CMK (cell line): Measurements from ENCODE around the gene SETD5.

Experiments used
- DNase-seq: peaks from one replicate; pipeline ENCODE4 v3.0.0-alpha.2; 2010; ENCODE audit warnings: low read depth

Gene SETD5

DNA sequence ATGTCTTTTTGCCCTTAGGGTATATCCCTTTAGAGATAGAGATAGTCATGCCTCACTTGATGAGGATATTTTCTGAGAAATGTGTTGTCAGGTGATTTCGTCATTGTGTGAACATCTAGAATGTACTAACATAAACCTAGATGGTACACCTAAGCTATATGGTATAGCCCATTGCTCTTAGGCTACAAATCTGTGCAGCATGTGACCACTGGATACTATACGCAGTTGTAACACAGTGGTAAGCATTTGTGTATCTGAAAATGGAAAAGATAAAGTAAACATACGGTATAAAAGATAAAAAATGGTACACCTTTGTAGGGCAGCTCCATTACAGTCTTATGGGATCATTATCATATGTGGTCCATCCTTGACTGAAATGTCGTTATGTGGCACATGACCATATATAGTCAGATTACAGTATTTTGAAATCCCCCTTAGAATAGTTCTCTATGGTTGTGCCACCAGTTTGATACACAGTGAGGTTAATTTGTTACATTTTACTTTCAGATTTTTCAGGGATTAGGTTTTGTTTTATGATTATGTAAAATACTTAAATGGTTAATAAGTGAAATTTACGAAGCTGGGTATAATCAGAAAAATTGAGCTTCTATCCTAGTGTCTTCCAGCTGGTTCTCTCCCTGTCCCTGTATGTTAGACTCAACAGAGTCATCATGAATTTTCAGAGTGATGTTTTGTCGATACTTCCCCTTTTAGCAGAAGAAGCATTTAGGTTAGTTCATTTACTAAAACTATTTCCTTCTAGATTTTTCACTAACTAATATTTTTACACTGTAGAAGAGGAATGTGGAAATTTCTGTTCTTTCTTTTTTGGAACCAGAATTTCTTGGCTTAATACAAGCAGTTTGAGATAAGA lies 12.8 kb downstream of the SETD5 start:
- DNase-seq: no peak

DNA sequence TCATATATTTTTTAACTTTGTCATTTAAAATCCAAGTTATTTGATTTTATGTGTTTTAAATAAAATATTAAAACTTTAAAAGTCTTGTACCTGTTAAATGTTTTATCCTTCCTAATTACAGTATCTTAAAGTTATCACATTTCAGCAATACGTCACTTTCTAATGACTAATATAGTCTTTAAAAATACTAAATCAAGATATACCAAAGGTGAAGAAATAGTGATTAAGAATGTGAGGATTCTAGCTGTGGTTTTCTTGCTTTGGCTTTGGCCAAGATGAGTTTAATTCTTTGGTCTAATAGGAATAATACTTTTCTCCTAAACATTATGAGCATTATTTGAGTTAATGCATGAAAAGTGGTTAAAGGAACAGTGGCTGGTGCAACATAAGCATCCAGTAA lies 13.9 kb downstream of the SETD5 start:
- DNase-seq: no peak

DNA sequence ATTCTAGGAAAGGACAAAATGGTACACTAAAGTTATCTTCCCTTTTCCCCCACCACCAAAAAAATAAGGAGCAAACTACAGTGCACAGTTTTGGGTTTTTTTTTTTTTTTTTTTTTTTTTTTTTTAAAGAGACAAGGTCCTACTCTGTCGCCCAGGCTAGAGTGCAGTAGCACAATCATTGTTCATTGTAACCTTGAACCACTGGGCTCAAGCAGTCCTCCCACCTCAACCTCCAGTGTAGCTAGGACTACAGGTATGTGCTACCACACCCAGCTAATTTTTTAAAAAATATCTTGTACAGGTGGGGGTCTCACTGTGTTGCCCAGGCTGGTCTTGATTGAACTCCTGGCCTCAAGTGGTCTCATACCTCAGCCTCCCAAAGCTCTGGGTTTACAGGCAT lies 14.9 kb downstream of the SETD5 start:
- DNase-seq: no peak

DNA sequence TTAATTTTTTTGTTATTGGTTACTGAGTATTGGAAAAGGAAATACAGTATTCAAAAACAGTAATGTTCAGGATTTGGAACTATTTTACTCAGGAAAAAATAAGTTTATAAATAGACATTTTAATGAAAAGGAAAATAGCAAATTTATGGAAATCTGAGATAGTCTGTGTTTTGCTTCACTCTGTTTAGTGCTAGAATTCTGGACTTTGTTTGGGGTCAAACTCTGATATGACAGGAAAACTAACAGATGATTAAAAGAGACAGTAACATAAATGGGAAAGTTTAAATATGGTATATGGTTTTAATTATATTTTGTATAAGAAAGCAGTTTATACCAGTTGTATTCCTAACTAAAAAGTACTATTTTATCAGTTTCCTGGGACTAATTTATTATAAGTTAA lies 17.4 kb downstream of the SETD5 start:
- DNase-seq: no peak

DNA sequence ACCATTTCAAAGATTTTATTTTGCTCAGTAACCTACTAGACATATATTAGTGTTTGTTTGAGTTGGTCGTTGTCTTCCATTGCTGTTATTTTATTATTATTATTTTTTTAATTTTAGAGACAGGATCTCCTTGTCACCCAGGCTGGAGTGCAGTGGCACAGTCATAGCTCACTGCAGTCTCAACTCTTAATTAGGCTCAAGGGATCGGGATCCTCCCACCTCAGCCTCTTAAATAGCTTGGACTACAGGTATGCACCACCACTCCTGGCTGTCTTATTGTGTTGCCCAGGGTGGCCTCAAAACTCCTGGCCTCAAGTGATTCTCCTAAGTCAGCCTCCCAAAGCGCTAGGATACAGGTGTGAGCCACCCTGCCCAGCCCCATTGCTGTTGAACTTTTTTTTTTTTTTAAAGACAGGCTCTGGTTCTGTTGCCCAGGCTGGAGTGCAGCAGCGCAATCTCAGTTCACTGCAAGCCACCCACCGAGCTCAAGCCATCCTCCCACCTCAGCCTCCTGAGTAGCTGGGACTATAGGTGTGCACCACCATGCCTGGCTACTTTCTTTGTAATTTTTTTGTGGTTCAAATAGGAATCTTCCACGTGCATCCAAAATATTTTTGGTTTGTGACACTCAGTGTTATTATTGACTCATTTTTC lies 18.2 kb downstream of the SETD5 start:
- DNase-seq: no peak

DNA sequence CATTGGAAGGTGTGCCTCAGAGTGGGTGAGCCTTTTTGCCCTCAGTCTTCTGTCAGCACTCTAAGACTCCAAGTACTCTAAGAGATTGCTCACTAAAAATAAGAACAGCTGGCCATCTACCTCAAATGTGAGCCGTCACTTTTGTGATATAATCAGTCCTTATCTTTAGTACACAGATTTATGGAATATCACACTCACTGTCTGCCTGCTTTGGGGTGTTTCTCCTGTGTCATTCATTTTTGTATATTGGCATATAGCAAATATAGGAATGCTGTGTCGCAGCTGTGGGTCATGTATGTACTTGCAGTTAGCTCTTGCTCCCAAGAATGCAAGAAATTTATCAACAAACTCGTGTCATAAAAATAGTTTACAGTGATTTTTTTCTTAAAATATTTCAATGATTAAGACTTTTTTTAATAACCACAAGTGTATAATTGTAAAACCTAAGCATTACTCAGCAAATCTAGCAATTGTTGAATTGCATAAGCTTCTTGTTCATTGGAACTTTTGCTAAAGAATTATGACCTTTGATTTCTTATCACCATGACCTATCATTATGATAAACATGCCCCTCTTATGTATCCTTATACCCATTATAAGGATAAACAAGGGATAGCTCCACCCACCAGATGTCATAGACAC lies 18.8 kb downstream of the SETD5 start:
- no peak for DNase-seq

DNA sequence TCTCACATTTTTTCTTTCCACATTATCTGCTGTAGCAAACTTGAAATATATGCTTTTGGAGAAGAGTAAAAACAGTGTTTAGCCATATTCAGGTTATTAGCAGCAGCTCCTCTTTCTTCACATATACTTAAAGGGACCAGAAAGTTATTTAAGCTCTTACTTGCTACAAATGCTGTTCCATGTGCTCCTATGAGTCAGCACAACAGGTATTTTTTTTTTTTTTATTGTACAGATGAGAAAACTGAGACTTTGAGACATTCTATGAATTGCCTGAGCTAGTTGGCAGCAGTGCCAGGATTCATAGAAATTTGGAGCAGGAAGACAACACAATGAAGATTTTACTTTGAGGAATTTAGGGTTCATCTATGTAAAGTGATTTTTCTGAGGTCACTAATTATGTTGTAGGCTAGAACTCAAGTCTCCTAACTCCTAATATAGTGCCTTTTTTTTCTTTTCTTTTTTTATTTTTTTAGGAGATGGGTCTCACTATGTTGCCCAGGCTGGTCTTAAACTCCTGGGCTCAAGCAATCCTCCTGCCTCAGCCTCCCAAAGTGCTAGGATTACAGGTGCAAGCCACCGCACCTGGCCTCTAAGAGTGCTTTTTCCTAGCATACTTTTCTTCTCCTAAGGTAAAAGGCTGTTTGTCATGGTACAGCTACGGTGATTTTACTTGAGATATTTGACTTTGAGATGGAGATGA lies 23.6 kb downstream of the SETD5 start:
- DNase-seq: no peak

DNA sequence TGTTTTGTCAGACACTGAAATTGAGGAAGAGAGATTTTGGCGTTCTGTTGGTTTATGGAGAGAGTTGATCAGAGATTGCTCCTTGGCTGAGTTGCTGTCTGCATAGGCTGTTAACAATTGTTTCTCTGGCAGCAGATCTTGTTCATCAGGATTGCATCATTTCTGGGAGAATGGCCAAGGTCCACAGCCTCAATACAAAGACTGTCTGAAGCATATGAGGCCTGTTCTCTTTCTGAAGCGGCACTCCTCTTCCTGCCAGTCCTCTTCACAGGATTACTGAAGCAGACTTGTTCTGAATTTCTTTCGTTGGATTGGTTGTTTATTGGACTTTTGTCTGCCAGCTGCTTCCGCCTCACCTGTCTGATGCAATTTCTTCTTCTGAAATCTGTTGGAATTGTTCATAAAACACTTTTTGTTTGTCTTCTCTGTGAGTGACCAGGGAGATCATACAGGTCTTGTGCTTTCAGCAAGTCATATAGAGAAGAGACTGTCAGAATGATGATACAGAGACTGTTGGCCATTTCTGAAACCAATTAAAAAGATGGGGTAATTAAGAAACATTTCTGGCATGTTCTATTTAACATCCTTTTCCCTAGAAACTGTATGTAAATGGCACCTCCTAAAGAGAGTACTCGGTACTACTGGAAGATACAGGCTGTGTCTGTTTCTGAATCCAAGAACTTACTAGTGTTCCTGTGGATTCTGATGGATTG lies 25.5 kb downstream of the SETD5 start:
- peak; percentile 60 for DNase-seq

DNA sequence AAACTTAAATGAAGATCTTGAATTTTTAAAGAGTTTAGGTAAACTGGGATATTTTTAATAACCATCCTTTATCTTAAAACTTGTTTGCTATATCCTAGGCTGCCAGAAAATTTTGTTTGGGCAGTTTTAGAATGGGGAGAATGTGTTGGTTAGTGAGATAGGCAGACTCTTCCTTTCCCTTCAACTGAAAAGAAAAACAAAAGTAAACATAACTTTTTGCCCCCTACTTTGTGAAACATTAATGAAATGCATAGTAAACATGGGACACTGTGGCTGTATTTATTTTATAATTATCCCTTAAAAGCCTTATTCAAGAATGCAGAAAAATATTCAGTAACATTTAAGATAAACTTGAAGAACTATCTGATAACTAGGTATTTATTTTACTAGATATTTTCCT lies 31.0 kb downstream of the SETD5 start:
- no peak for DNase-seq

DNA sequence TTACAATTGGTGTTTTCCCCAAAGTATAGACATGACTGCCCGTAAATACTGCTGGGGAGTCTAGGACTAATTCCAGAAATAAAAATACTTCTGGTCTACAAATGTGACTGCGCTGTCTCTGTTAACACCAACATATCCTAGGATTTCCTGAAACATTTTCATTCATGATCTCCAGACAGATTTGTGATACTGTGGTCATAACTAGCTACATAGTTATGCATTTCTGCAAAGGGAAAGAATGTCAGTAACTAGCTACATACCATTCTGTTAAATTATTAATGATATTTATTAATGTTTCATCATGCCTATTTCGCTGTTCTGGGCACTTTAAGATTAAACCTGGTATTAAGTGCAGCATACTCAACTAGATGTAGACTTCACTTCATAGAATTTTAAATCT lies 33.3 kb downstream of the SETD5 start:
- DNase-seq: no peak

DNA sequence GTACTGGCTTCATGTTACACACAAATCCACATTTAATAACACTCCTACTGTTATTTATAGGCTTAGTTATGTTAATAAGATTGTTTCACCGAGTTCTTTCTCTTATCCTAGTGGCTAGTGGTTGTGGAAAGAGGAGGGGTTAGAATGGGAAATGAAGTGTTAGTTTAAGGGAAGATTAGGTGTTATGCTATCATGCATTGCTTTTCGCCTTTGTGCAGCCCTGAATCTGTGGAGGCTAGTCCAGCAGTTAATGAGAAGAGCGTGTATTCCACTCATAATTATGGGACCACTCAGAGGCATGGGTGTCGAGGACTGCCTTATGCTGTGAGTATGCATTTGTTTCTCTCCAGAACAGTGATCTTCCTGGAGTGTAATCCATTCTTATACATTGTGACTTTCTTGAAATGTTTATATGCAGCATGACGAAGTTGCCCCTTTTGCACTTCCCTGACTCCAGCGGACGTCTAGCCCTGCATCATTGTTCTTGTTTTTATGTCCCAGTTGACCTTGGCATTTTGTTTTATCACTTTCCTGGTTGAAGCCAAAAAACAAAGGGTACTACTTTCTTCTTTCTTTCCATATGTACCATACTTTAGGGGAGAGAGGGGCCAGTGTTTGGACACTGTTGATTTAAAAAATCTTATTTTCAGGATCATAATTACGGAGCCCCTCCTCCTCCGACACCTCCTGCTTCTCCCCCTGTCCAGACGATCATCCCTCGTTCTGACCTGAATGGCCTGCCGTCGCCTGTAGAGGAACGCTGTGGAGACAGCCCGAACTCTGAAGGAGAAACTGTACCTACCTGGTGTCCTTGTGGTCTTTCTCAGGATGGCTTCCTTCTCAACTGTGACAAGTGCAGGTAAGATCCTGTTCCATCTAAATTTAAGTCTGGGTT lies 36.5 kb downstream of the SETD5 start:
- no peak for DNase-seq

DNA sequence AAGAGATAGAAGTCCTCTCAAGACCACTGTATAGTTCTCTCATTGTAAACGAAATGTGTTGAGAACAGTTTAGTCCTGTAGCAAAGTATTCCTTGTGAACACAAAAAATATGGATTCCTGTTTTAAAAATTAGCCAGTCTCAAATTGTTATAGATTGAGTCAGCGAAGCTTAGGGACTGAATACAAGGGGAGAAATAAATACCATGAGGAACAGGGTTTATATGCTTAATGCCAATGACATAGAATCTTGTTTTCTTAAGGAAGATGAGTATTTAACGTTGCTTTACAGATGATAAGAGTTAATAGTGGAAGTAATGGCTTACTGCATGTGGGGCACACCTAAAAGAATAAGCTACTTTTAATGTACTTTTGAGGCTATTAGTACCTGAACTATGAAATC lies 37.9 kb downstream of the SETD5 start:
- DNase-seq: no peak

DNA sequence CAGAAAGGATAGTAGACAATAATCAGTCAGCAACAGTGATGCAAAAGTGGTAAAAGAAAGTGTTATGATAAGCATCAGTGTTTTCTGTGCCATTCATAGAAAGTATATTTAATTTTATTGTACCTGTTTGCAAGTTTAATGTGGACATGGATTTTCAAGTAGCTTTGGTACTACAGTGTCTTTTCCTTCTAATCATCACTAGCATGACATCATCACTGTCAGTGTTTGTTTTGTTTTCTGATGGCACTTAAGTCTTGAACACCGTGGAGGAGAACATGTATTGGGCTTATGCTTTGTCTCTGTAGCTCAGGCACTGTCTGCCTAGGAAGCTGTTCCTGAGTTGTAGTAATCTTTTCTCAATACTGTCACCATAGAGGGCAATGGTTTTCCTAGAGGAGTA lies 41.9 kb downstream of the SETD5 start:
- DNase-seq: no peak

DNA sequence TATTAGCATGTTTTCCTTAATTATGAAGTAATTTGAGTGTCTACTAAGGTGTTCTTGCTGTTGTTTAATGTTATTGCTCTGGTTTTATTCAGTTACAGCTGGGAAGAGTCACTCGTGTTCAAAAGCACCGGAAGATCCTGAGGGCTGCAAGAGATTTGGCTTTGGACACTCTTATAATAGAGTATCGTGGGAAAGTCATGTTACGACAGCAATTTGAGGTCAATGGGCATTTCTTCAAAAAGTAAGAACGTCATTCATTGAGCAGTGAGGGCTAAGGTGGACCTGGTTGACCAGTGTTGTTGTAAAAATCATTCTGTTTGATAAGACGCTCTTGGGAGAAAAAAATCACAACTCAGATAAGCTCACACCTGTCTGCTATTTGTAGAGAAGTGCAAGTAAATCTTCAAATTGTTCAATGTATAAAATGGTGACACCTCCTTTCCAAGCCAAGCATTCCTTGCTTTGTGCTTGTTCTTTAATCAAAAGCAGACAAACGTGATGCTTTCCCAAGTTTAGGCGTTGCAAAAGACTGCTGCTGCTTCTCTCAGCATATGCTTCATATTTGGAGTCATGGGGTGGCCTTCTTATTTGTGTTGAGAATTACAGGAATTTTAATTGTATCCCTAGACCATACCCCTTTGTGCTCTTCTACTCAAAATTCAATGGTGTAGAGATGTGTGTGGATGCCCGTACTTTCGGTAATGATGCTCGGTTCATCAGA lies 44.2 kb downstream of the SETD5 start:
- no peak for DNase-seq

DNA sequence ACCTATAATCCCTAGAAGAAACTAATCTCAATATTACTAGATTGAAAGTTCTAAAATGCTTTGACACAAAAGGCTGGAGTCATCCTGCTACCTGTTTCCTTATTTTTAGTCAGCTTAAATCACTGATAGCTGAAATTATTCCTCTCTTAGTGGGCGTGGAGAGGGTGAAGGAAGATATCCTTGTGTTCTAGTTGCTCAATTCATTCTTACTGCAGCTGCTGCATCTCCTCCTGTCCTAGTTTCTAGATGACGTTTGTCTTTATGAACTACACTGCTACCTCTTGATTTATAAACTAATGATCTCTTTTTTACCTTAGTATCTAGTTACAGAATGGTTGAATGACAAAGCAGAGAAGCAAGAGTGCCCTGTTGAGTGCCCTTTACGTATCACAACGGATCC lies 50.7 kb downstream of the SETD5 start:
- DNase-seq: no peak

DNA sequence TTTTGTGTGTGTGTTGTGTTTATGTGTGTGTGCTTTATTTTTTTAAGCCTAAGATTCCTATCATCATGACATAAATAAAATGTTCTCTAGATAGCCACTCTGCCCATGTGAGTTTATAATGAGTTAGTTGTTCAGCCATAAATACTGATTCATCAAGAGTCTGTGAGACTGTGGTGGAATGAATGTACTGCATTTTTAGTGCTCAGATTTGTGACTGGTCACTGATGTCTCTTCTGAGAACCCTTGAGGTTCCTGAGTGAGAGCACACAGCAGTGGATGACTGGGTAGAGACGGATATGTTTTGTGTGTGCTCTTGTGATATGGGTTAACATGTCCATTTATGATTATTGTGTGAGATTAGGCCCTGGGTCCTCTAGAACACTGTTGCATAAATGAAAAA lies 51.2 kb downstream of the SETD5 start:
- DNase-seq: no peak

DNA sequence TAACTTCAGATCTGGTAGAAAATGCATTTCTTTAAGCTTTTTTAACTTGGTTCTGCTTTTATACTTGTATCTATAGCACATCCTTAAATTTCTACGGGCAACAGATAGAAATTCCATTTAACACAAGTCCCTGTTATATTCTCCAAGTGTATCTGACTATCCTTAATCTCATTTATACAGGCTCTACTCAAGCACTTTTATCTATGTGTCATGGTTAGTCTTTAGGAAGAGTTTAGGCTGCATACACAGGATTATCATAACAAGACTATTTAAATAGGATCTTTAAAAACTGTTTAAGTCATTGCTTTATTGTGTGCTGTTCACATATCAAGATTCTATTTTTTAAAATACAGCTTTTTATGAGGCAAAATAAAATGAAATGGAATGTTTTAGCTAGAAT lies 52.7 kb downstream of the SETD5 start:
- DNase-seq: no peak

DNA sequence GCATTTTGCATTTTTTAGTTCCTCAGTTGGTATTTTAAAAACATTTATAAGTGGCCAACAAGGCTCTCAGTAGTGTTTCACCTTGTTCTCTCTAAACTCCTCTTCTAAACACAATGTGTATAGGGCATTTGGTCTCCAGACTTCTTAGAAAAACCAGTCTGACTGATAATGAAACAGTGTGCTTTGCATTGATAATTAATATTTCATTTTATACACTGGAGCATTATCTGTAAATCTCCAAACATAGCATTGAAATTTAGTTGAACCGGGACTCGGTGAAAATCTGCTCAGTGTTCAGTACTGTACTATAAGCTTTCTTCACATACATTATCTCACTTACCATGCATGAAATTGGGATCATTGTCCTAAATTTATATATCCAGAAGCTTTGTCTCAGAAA lies 53.6 kb downstream of the SETD5 start:
- DNase-seq: no peak

DNA sequence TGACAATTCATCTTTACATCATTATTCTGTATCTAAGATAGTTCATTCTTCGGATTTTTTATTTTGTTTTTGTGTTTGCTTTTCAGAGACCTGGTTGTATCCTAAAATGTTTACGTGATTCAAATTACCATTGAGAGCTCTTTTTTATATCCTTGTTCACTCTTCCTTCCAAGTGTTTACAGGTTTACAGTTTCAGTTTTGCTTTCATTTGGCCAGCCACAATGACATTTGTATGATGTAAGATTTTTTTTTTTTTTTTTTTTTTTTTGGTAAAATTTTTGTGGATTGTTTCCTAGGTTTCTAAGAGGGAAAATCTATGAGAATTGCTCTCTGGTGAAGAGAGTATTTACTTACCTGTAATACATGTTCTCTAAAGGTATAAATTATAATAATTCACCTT lies 55.0 kb downstream of the SETD5 start:
- no peak for DNase-seq

DNA sequence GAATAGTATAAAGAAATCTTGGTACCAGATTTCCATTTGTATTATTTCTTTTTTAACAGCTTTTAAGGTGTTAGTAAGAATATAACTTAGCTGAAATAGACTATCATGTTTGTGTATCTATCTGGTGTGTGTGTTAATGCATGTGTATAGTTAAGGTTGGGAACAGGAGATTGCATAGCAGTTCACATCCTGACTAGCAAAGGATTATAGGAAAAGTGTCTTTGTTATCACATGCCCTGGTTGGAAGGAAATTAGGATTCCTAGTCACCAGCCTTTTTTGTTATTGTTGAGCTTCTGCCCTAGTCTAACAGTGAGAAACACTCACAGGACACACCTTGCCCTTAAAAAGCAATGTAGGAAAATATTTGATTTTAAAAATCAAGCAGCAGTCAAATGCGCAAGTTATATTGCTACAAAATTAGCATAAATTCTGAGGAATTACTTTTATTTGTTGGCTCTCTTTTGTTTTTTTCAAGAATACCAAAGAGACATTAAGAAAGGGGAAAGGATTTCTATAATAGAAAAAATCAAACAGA lies 58.2 kb downstream of the SETD5 start:
- no peak for DNase-seq
